Thyroid gland (tissue), 4 donors: Measurements from ENCODE around the gene CYP2C8.

Experiments used
- CTCF ChIP-seq, 6 experiments: fragments of 200-600 bp in 3 of 6; fragments of 450-650 bp in 3 of 6; sonication (generic) in 3 of 6; IDR thresholded peaks; one replicate each; pipeline ENCODE4 v1.5.1; 2016 to 2019; ENCODE audit warnings: antibody characterized with exemption in 6 of 6, mild to moderate bottlenecking in 2 of 6, inconsistent platforms in 1 of 6, moderate library complexity in 1 of 6
- POLR2A ChIP-seq, 2 donors: fragments of 450-650 bp; IDR thresholded peaks; one replicate each; pipeline ENCODE4 v1.6.1; 2017; ENCODE audit warnings: antibody characterized with exemption in 2 of 2, mild to moderate bottlenecking in 2 of 2, moderate library complexity in 1 of 2

DNA sequence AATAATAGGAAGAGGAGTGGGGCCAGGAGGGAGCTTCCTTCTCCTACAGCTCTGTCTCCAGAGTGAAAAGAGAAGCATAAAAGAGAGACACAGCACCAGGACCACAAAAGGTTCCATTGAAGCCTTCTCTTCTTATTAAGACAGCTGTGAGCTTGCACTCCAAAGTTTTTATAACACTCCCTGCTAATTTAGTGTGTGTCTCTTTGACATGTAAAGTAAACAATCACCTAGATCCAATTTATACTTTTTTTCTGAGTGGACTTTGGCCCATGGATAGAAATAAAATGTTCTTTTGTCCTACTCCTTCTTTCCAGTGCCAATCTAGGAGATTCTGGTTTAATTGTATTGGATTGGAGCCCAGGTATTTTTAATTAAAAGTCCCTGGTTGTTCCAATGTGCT lies at the start of gene CYP2C8:
- TF ChIP-seq POLR2A (IDR thresholded peaks at IDR 0.05): no peak
- TF ChIP-seq CTCF (IDR thresholded peaks at IDR 0.05): no peak
